ENCODE data around the gene ASB2.

Gene ASB2

GRCh38 chr14:93986955-93987354 is 10.6 kb upstream of the ASB2 start:
- TF ChIP-seq SUZ12 (IDR thresholded peaks at IDR 0.05; ENCODE audit: extremely low read depth, insufficient read depth, insufficient read length): no peak
- no peak for TF ChIP-seq ZNF274 (IDR thresholded peaks at IDR 0.05; ENCODE audit: low read depth, low read length)
- TF ChIP-seq YY1 (IDR thresholded peaks at IDR 0.05; ENCODE audit: insufficient read depth, insufficient read length): no peak
- Histone ChIP-seq H3K4me3 (ENCODE audit: insufficient read length, low read depth) (no peak overlapping the region), H3K27me3 (ENCODE audit: insufficient read depth, insufficient read length) (no peaks in the 10 kb centered on the region), H3K9ac (ENCODE audit: insufficient read length, low read depth) (peak overlapping the region; percentile 61), H3K36me3 (ENCODE audit: insufficient read depth, insufficient read length, low read length) (no peaks in the 10 kb centered on the region), H3K4me1 (ENCODE audit: insufficient read depth, insufficient read length) (peaks cover 21% of the 10 kb centered on the region), H3K9me3 (ENCODE audit: insufficient read depth, low read length) (no peaks in the 10 kb centered on the region)
- no peak for DNase-seq (ENCODE audit: low read depth, low spot score)

DNA sequence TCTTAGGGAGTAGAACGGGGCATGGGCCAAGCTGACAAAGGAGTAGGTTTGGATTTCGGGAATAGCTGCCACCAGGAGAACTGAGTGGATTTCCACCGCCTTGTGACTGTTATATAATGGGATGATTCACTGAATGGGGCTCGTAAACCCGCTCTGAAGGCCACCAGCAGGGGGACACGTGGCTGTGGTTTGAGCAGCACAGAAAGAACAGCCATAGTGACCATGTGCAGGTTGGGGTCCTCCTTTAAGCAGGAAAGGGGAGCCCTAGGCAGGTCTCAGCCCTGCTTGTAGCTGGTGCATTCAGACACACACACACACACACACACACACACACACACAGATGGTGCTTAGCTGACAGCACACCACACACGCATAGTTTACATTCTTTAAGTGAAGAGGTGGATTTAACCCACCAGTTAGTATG is 8.6 kb upstream of the ASB2 start:
- H3K4me1 ChIP-seq (ENCODE audit: insufficient read depth, insufficient read length): peaks cover 22% of the 10 kb centered on the region
- no peaks in the 10 kb centered on the region for H3K36me3 ChIP-seq (ENCODE audit: insufficient read depth, insufficient read length, low read length)
- H3K9me3 ChIP-seq (ENCODE audit: insufficient read depth, low read length): no peaks in the 10 kb centered on the region
- no peak overlapping the region for H3K4me3 ChIP-seq (ENCODE audit: insufficient read length, low read depth)
- peak; percentile 25 for DNase-seq (ENCODE audit: low read depth, low spot score)
- TF ChIP-seq ZNF274 (IDR thresholded peaks at IDR 0.05; ENCODE audit: low read depth, low read length): no peak
- TF ChIP-seq SUZ12 (IDR thresholded peaks at IDR 0.05; ENCODE audit: extremely low read depth, insufficient read depth, insufficient read length): no peak
- no peak for TF ChIP-seq YY1 (IDR thresholded peaks at IDR 0.05; ENCODE audit: insufficient read depth, insufficient read length)
- no peaks in the 10 kb centered on the region for H3K27me3 ChIP-seq (ENCODE audit: insufficient read depth, insufficient read length)
- H3K9ac ChIP-seq (ENCODE audit: insufficient read length, low read depth): no peak overlapping the region

DNA sequence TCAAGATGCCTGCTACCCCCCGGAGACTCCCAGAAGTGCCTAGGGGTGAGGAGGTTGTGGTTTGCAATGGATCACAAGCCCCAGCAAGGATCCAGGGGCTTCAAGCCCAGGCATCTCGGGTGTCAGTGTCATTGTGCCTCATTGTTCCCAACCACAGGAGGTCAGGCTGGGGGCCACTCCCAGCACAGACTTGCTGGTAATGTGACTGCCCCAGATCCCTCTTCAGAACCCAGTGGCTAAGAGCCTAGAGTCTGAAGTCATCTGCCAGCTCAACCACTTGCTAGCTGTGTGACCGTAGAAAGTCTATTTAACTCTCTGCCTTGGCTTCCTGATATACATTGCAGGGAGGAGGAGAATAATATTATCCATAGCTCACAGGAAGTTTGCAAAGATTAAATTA is 7.7 kb upstream of the ASB2 start:
- Histone ChIP-seq H3K36me3 (ENCODE audit: insufficient read depth, insufficient read length, low read length) (no peaks in the 10 kb centered on the region), H3K4me3 (ENCODE audit: insufficient read length, low read depth) (no peak overlapping the region), H3K9ac (ENCODE audit: insufficient read length, low read depth) (no peak overlapping the region), H3K4me1 (ENCODE audit: insufficient read depth, insufficient read length) (peaks cover 22% of the 10 kb centered on the region), H3K9me3 (ENCODE audit: insufficient read depth, low read length) (no peaks in the 10 kb centered on the region), H3K27me3 (ENCODE audit: insufficient read depth, insufficient read length) (no peaks in the 10 kb centered on the region)
- DNase-seq (ENCODE audit: low read depth, low spot score): no peak
- TF ChIP-seq ZNF274 (IDR thresholded peaks at IDR 0.05; ENCODE audit: low read depth, low read length) (no peak), SUZ12 (IDR thresholded peaks at IDR 0.05; ENCODE audit: extremely low read depth, insufficient read depth, insufficient read length) (no peak), YY1 (IDR thresholded peaks at IDR 0.05; ENCODE audit: insufficient read depth, insufficient read length) (no peak)

DNA sequence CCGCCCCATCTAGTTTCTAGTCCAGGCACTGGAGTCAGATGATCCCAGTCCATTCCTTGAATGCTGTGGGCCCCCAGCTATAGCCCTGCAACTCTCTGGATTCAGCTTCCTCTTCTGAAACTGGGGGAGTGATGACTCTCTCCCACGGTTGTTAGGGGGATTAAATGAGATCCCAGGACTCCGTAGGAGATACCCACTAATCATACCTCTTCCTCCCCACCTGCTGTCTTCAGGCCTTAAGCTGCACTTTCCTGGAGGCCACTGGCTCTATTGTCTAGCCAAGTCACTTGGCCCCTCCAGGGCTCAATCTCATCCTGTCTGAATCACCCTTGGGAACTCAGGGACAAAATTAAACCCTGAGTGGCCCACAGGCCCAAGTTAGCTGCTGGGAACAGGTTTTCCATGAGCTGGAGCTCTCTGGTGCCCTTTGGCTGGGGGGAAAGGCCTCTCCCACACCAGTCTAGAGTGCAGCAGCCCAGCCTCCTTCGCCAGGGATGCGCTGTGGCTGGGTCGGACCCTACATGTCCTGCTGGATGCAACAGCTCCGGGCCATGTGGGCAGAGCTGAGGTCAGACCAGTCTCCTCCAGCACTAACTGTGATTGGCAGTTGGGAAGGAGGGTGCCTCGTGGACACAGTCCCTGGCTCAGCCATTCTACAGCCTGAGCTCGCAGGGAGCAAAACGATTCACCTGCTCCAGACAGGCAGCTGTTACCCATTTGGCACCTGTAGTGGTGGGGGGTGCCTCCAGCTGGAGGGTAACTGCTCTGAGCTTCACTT is 6.0 kb upstream of the ASB2 start:
- no peaks in the 10 kb centered on the region for H3K36me3 ChIP-seq (ENCODE audit: insufficient read depth, insufficient read length, low read length)
- H3K27me3 ChIP-seq (ENCODE audit: insufficient read depth, insufficient read length): no peaks in the 10 kb centered on the region
- DNase-seq (ENCODE audit: low read depth, low spot score): no peak
- TF ChIP-seq YY1 (IDR thresholded peaks at IDR 0.05; ENCODE audit: insufficient read depth, insufficient read length) (no peak), SUZ12 (IDR thresholded peaks at IDR 0.05; ENCODE audit: extremely low read depth, insufficient read depth, insufficient read length) (no peak), ZNF274 (IDR thresholded peaks at IDR 0.05; ENCODE audit: low read depth, low read length) (no peak)
- no peak overlapping the region for H3K9ac ChIP-seq (ENCODE audit: insufficient read length, low read depth)
- peaks cover 21% of the 10 kb centered on the region for H3K4me1 ChIP-seq (ENCODE audit: insufficient read depth, insufficient read length)
- no peaks in the 10 kb centered on the region for H3K9me3 ChIP-seq (ENCODE audit: insufficient read depth, low read length)
- H3K4me3 ChIP-seq (ENCODE audit: insufficient read length, low read depth): no peak overlapping the region

GRCh38 chr14:93981316-93982229 is 5.2 kb upstream of the ASB2 start:
- H3K27me3 ChIP-seq (ENCODE audit: insufficient read depth, insufficient read length): no peaks in the 10 kb centered on the region
- H3K9ac ChIP-seq (ENCODE audit: insufficient read length, low read depth): no peak overlapping the region
- H3K4me3 ChIP-seq (ENCODE audit: insufficient read length, low read depth): no peak overlapping the region
- H3K4me1 ChIP-seq (ENCODE audit: insufficient read depth, insufficient read length): peaks cover 19% of the 10 kb centered on the region
- DNase-seq (ENCODE audit: low read depth, low spot score): no peak
- H3K36me3 ChIP-seq (ENCODE audit: insufficient read depth, insufficient read length, low read length): no peaks in the 10 kb centered on the region
- no peaks in the 10 kb centered on the region for H3K9me3 ChIP-seq (ENCODE audit: insufficient read depth, low read length)
- no peak for TF ChIP-seq SUZ12 (IDR thresholded peaks at IDR 0.05; ENCODE audit: extremely low read depth, insufficient read depth, insufficient read length)
- TF ChIP-seq ZNF274 (IDR thresholded peaks at IDR 0.05; ENCODE audit: low read depth, low read length): no peak
- TF ChIP-seq YY1 (IDR thresholded peaks at IDR 0.05; ENCODE audit: insufficient read depth, insufficient read length): no peak

GRCh38 chr14:93980456-93981201 is 4.3 kb upstream of the ASB2 start:
- no peak for DNase-seq (ENCODE audit: low read depth, low spot score)
- Histone ChIP-seq H3K4me1 (ENCODE audit: insufficient read depth, insufficient read length) (peaks cover 19% of the 10 kb centered on the region), H3K9ac (ENCODE audit: insufficient read length, low read depth) (no peak overlapping the region), H3K9me3 (ENCODE audit: insufficient read depth, low read length) (no peaks in the 10 kb centered on the region), H3K36me3 (ENCODE audit: insufficient read depth, insufficient read length, low read length) (no peaks in the 10 kb centered on the region), H3K27me3 (ENCODE audit: insufficient read depth, insufficient read length) (no peaks in the 10 kb centered on the region), H3K4me3 (ENCODE audit: insufficient read length, low read depth) (no peak overlapping the region)
- TF ChIP-seq SUZ12 (IDR thresholded peaks at IDR 0.05; ENCODE audit: extremely low read depth, insufficient read depth, insufficient read length) (no peak), ZNF274 (IDR thresholded peaks at IDR 0.05; ENCODE audit: low read depth, low read length) (no peak), YY1 (IDR thresholded peaks at IDR 0.05; ENCODE audit: insufficient read depth, insufficient read length) (no peak)

Measured in NT2/D1 (cell line).